ENCODE data around the gene NELL1. TPM values are rescaled to one million over a fixed set of nuclear protein-coding genes. Genes with fewer than 3 reads are reported as not detected.
A peak's percentile ranks its signal among the peaks of the same experiment; 100 is the strongest.

NELL1 gene
- total and polyA plus RNA-seq, 2 experiments from 2014 or later = 1.6 TPM; not detected in 1

DNA sequence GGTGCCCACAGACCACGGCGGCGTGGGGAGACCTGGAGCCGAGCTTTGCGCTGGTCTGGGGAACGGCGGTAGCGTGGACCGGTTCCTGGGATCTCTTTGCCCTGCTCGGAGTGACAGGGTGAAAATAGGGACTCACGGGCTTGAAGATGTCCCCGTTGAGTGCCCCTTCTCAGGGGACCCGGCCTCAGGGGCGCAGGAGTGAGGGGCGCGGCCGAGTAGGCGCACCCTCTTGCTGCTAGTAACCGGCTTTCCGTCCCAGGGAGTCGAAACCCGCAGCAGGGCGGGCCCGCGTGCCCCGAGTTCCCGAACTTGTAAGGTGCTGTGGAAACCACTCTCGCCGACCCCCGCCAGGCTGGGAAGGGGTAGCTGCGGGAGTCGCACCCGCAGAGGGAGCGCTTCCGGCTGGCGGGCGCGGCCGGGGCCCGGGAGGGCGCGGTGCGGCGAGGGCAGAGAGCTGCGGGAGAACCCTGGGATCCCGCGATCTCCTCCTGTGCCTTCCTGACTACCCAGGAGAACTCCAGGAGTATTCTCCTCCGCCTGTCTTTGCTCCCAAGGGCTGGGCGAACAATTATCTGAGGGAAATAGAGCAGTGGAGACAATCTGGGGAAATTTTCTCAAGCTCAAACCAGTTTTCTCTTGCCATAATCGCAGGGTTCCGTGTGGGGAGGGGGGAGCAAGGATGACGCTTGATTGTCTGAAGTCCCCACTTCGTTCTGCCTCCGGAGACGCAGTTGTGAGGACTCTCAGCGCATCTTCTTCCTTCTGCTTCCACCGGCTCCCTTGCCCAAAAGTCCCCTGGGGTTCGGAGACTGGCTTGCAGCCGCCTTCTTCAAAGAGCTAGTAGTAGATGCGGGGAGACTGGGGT is 666 bp downstream of the NELL1 start:
- H3K27me3 Mint-ChIP-seq (ENCODE audit: insufficient read depth, low read depth, poor library complexity) = peaks cover 54% of the 10 kb centered on the region
- Histone ChIP-seq H3K9me2 (ENCODE audit: insufficient read depth) (0 out of 2 replicates have a peak, but pooled peaks cover 1% of the 10 kb centered on the region), H3F3A (replicated peaks; ENCODE audit: low read depth) (peaks cover 9% of the 10 kb centered on the region; the same call in 1 of the 2 replicates), H2AFZ (peak overlapping the region; percentile 94), H4K20me1 (replicated peaks; ENCODE audit: insufficient read depth) (peaks cover 13% of the 10 kb centered on the region), H3K4me3 (peak overlapping the region; percentile 77), H3K27ac (ENCODE audit: low read depth) (no peak overlapping the region), H3K36me3 (ENCODE audit: insufficient read depth) (no peaks in the 10 kb centered on the region), H3K4me1 (ENCODE audit: insufficient read depth) (peaks cover 32% of the 10 kb centered on the region), H3K4me2 (peak overlapping the region; percentile 96), H3K79me2 (replicated peaks; ENCODE audit: insufficient read depth) (no peaks in the 10 kb centered on the region), H3K27me3 (ENCODE audit: insufficient read depth) (peaks cover 75% of the 10 kb centered on the region)
- peak; percentile 41 for DNase-seq (ENCODE audit: low spot score)
- TF ChIP-seq ZNF462 (CRISPR knock-in tag; IDR thresholded peaks at IDR 0.05) (no peak), EZH2 (IDR thresholded peaks at IDR 0.05; ENCODE audit: low read depth, unreplicated experiment) (peak; percentile 82), EZH2phosphoT487 (IDR thresholded peaks at IDR 0.05; ENCODE audit: unreplicated experiment) (peak; percentile 55), JUNB (IDR thresholded peaks at IDR 0.05; ENCODE audit: unreplicated experiment) (no peak), POLR2AphosphoS5 (IDR thresholded peaks at IDR 0.05; ENCODE audit: low read depth) (no peak), ZNF331 (CRISPR knock-in tag; IDR thresholded peaks at IDR 0.05; ENCODE audit: low read depth) (no peak)
- TF ChIP-seq, protein P1, sequence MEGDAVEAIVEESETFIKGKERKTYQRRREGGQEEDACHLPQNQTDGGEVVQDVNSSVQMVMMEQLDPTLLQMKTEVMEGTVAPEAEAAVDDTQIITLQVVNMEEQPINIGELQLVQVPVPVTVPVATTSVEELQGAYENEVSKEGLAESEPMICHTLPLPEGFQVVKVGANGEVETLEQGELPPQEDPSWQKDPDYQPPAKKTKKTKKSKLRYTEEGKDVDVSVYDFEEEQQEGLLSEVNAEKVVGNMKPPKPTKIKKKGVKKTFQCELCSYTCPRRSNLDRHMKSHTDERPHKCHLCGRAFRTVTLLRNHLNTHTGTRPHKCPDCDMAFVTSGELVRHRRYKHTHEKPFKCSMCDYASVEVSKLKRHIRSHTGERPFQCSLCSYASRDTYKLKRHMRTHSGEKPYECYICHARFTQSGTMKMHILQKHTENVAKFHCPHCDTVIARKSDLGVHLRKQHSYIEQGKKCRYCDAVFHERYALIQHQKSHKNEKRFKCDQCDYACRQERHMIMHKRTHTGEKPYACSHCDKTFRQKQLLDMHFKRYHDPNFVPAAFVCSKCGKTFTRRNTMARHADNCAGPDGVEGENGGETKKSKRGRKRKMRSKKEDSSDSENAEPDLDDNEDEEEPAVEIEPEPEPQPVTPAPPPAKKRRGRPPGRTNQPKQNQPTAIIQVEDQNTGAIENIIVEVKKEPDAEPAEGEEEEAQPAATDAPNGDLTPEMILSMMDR (conservative IDR thresholded peaks at IDR 0.05; ENCODE audit: low read depth in 2 of 2) = no peak
- ATAC-seq = peak; percentile 58
- H3K36me3 Mint-ChIP-seq (ENCODE audit: low read depth) = no peaks in the 10 kb centered on the region
- H3K9me3 Mint-ChIP-seq = no peaks in the 10 kb centered on the region; the same call in 1 of the 3 replicates
- peak overlapping the region; percentile 81 for H3K4me3 Mint-ChIP-seq
- no peak overlapping the region for H3K27ac Mint-ChIP-seq
- peaks cover 27% of the 10 kb centered on the region for H3K4me1 Mint-ChIP-seq

Data from GM23338 (cell line).